Hepatocyte (in vitro differentiated cells): ENCODE measurements around the gene CORO7. TPM values are rescaled to one million over a fixed set of nuclear protein-coding genes. Genes with fewer than 3 reads are reported as not detected.

Experiments used
- DNase-seq: peaks from one replicate; pipeline ENCODE4 v3.0.0-alpha.2; 2016; ENCODE audit warnings: low spot score
- H2AFZ ChIP-seq: fragments of 200-600 bp; sonication (generic); 2 replicates; pipeline ENCODE4 v1.6.0; 2016; ENCODE audit warnings: antibody characterized with exemption, mild to moderate bottlenecking
- H3K27ac ChIP-seq: fragments of 200-600 bp; sonication (generic); 2 replicates; pipeline ENCODE4 v1.5.1; 2016; ENCODE audit warnings: mild to moderate bottlenecking
- H3K27me3 ChIP-seq: fragments of 200-600 bp; sonication (generic); 2 replicates; pipeline ENCODE4 v1.6.1; 2016
- H3K36me3 ChIP-seq: fragments of 200-600 bp; sonication (generic); replicated peaks from 2 replicates; pipeline ENCODE4 v1.5.1; 2016; ENCODE audit warnings: low read depth; ENCODE audit not compliant: insufficient read depth
- H3K4me1 ChIP-seq: fragments of 200-600 bp; sonication (generic); 2 replicates; pipeline ENCODE4 v1.5.1; 2016; ENCODE audit warnings: mild to moderate bottlenecking, moderate library complexity; ENCODE audit not compliant: insufficient read depth
- H3K4me2 ChIP-seq: fragments of 200-600 bp; sonication (generic); 2 replicates; pipeline ENCODE4 v1.6.0; 2016
- H3K4me3 ChIP-seq: fragments of 200-600 bp; sonication (generic); 2 replicates; pipeline ENCODE4 v1.5.1; 2016; ENCODE audit warnings: mild to moderate bottlenecking
- H3K79me2 ChIP-seq: fragments of 200-600 bp; sonication (generic); 2 replicates; pipeline ENCODE4 v1.6.0; 2017; ENCODE audit warnings: mild to moderate bottlenecking
- H3K9me2 ChIP-seq: fragments of 200-600 bp; sonication (generic); replicated peaks from 2 replicates; pipeline ENCODE4 v1.6.0; 2017; ENCODE audit warnings: mild to moderate bottlenecking; ENCODE audit not compliant: insufficient read depth
- H3K9me3 ChIP-seq: fragments of 200-600 bp; sonication (generic); 2 replicates; pipeline ENCODE4 v1.5.1; 2016; ENCODE audit warnings: low read depth, mild to moderate bottlenecking
- H4K20me1 ChIP-seq: fragments of 200-600 bp; sonication (generic); 2 replicates; pipeline ENCODE4 v1.6.0; 2016; ENCODE audit warnings: mild to moderate bottlenecking; ENCODE audit not compliant: insufficient read depth, poor library complexity, severe bottlenecking
- CTCF ChIP-seq: fragments of 200-600 bp; sonication (generic); IDR thresholded peaks from 2 replicates; pipeline ENCODE4 v1.5.1; 2016; ENCODE audit warnings: antibody characterized with exemption, mild to moderate bottlenecking; ENCODE audit not compliant: poor library complexity
- EZH2 ChIP-seq: fragments of 200-600 bp; sonication (generic); IDR thresholded peaks from 2 replicates; pipeline ENCODE4 v1.6.1; 2016; ENCODE audit warnings: antibody characterized with exemption, mild to moderate bottlenecking, borderline replicate concordance
- EZH2phosphoT487 ChIP-seq: fragments of 200-600 bp; sonication (generic); IDR thresholded peaks from one replicate; pipeline ENCODE4 v1.6.1; 2018; ENCODE audit warnings: antibody characterized with exemption, mild to moderate bottlenecking, low read depth, moderate library complexity; ENCODE audit not compliant: unreplicated experiment, severe bottlenecking
- WGBS: methylation state at CpG from one replicate; pipeline ENCODE4 v1.1.6; 2016; ENCODE audit warnings: low lambda C conversion rate; ENCODE audit errors: missing lambda C conversion rate; 5-methylcytosine and 5-hydroxymethylcytosine counted together
- polyA plus RNA-seq: library from polyadenylated mRNA; unstranded; fragments of >200 nt; fragmentation: Nextera tagmentation; extraction: Ambion mirVana; gene quantifications from 2 replicates; pipeline ENCODE4 v1.2.1, GENCODE V29; 2016
- total RNA-seq: library from RNA; depleted of rRNA; stranded (reverse); fragments of >200 nt; gene quantifications from 2 replicates; pipeline ENCODE4 v1.2.3, GENCODE V29; 2014

Gene CORO7
- total and polyA plus RNA-seq, 2 experiments from 2014 or later, result 18.2 to 33.3 TPM

DNA sequence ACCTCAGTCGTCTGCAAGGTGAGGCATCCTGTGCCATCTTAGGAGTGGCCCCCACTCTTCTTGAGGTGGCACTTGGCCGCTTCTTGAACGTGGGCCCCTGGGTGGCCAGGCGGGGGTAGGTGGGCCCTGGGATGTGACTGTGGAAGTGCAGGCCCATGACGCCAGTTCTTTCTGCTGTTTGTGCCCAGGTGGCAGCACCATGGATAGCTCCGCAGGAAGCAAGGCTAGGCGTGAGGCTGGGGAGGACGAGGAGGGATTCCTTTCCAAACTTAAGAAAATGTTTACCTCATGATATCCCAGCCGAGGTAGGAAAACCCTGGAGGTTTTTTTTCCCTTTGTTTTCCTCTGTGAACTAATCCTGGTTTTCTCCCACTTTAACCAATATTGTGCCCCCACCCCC is 38.2 kb upstream of the CORO7 start:
- 81% methylated on average over 9 of the region's 9 CpGs for whole genome bisulfite sequencing
- H3K27me3 ChIP-seq, result no peaks in the 10 kb centered on the region
- H3K9me2 ChIP-seq, result no peaks in the 10 kb centered on the region
- no peaks in the 10 kb centered on the region for H3K79me2 ChIP-seq
- no peaks in the 10 kb centered on the region for H3K4me1 ChIP-seq
- no peaks in the 10 kb centered on the region for H4K20me1 ChIP-seq
- H3K36me3 ChIP-seq, result no peaks in the 10 kb centered on the region
- H2AFZ ChIP-seq, result no peak overlapping the region
- H3K4me3 ChIP-seq, result no peak overlapping the region
- H3K4me2 ChIP-seq, result no peak overlapping the region
- no peak for DNase-seq
- TF ChIP-seq EZH2phosphoT487, result no peak
- TF ChIP-seq CTCF, result no peak
- no peak for TF ChIP-seq EZH2
- H3K27ac ChIP-seq, result no peak overlapping the region
- H3K9me3 ChIP-seq, result no peaks in the 10 kb centered on the region

- H3K9me3 ChIP-seq, result no peaks in the 10 kb centered on the region
- no peaks in the 10 kb centered on the region for H3K79me2 ChIP-seq
- H3K27me3 ChIP-seq, result no peaks in the 10 kb centered on the region
- no peak for DNase-seq
- no peak for TF ChIP-seq CTCF
- H3K4me1 ChIP-seq, result no peaks in the 10 kb centered on the region
- 98% methylated on average over 5 of the region's 5 CpGs for WGBS
- H2AFZ ChIP-seq, result no peak overlapping the region
- H3K9me2 ChIP-seq, result no peaks in the 10 kb centered on the region
- no peak overlapping the region for H3K4me3 ChIP-seq
- no peak overlapping the region for H3K4me2 ChIP-seq
- H3K36me3 ChIP-seq, result no peaks in the 10 kb centered on the region
- no peaks in the 10 kb centered on the region for H4K20me1 ChIP-seq
- H3K27ac ChIP-seq, result no peak overlapping the region
Measured at GRCh38 chr16:4452674-4453073, 36.3 kb upstream of the CORO7 start.

DNA sequence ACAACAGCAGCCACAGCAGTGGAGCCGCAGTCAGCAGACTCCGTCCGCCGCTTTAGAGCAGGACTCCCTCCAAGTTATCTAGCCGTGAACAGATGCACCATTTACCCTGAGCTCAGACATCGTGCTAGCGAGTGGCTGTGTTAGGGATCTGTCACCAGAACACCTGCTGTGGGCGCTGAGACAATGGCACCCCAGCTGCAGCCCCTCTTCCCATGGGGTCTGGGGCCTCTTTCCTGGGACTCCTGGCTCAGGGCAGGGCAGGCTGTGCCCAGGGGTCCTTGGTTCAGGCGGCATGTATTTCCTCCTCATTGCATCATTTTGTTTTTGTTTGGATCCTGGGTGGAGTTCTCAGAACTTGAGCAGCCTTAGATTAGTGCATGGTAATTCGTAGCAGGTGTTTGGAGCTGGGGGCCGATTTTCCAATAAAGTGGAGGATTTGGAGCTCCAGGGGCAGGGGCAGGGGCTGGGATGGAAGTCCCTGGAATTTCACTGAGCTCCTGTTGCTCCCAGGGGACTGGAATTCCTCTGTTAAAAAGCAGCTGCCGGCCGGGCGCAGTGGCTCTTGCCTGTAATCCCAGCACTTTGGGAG is 34.6 kb upstream of the CORO7 start:
- no peak overlapping the region for H3K4me2 ChIP-seq

More for the DNA sequence above, 34.6 kb upstream of the CORO7 start:
- Histone ChIP-seq H3K27me3 (no peaks in the 10 kb centered on the region), H3K4me1 (no peaks in the 10 kb centered on the region), H4K20me1 (no peaks in the 10 kb centered on the region), H3K9me2 (no peaks in the 10 kb centered on the region), H3K36me3 (no peaks in the 10 kb centered on the region), H3K27ac (no peak overlapping the region), H3K4me3 (no peak overlapping the region), H3K9me3 (no peaks in the 10 kb centered on the region), H3K79me2 (no peaks in the 10 kb centered on the region), H2AFZ (no peak overlapping the region)
- TF ChIP-seq CTCF (no peak), EZH2phosphoT487 (no peak), EZH2 (no peak)
- WGBS, result 90% methylated on average over 14 of the region's 14 CpGs
- DNase-seq, result no peak
